KG1 (cell line): ENCODE results near the gene KCTD2.
A peak's percentile ranks its signal among the peaks of the same experiment; 100 is the strongest.
"Not testable (repeated sequence)": the region's sequence is repeated elsewhere in the genome, so short reads cannot be mapped to it uniquely, and the experiment has no call there.

Experiments used
- DNase-seq: peaks from one replicate; lab custom pipeline; 2025; lab: John Stamatoyannopoulos, UW

KCTD2 gene

DNA sequence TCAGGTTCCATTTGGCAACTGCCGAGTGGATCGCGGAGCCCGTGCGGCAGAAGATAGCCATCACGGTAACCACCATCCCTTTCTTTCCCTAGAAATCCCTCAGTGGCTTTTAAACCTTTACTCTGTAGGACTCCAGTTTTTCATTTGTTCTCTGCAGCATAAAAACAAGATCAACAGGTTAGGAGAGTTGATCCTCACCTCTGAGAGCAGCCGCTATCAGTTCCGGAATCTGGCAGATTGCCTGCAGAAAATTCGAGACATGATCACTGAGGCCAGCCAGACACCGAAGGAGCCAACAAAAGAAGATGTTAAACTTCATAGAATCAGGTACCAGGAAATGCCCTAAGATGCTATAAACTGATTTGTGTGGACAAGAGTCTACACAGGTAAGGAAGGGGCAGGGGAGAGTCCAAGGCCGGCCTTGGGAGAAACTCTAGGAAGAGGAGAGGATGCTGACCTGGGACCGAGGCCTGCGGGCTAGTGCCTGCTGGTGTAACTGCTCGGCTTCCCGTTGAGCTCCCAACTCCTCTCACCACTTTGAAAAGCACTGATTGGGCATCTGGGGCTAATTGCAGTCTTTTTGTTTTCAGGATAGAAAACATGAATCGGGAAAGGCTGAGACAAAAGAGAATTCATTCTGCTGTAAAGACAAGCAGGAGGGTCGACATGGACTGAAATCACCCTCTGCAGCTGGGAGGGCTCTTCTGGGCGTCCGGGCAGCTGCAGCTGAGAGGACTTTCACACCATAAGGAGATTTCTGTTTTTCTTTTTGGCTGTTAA lies 26.5 kb upstream of the KCTD2 start:
- no peak for DNase-seq

- peak; percentile 81 for DNase-seq
Observed at GRCh38 chr17:75024686-75025397, 22.2 kb upstream of the KCTD2 start.

GRCh38 chr17:75025398-75025734 lies 21.7 kb upstream of the KCTD2 start:
- peak; percentile 81 for DNase-seq

- DNase-seq = not testable (repeated sequence)
Observed at GRCh38 chr17:75026650-75027049, 20.4 kb upstream of the KCTD2 start.

GRCh38 chr17:75030161-75030560 lies 16.9 kb upstream of the KCTD2 start:
- no peak for DNase-seq

GRCh38 chr17:75031972-75032719 lies 14.9 kb upstream of the KCTD2 start:
- no peak for DNase-seq

DNA sequence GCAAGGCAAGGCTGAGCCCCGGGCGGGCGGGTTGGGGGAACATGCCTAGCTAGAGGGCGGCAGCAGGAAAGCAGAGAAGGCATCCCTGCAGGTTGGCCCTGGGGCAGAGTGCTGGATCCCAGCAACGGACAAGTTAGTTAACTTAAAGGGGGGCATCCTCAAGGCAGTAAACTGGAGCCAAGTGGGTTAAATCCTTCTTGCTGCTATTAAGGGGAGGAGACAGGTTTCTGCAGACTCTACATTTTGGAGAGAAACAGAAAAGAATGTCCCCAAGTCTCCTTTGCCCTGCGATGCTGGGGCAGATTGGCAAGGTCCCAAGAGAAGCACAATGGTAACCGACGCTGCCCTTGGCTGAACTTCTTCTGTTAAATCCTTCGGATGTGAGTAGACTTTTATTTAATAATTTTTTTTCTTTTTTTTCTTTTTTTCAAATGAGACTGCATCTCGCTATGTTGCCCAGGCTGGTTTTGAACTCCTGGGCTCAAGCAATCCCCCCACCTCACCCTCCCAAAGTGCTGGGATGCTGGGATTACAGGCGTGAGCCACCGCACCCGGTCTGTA lies 14.2 kb upstream of the KCTD2 start:
- DNase-seq = no peak

DNA sequence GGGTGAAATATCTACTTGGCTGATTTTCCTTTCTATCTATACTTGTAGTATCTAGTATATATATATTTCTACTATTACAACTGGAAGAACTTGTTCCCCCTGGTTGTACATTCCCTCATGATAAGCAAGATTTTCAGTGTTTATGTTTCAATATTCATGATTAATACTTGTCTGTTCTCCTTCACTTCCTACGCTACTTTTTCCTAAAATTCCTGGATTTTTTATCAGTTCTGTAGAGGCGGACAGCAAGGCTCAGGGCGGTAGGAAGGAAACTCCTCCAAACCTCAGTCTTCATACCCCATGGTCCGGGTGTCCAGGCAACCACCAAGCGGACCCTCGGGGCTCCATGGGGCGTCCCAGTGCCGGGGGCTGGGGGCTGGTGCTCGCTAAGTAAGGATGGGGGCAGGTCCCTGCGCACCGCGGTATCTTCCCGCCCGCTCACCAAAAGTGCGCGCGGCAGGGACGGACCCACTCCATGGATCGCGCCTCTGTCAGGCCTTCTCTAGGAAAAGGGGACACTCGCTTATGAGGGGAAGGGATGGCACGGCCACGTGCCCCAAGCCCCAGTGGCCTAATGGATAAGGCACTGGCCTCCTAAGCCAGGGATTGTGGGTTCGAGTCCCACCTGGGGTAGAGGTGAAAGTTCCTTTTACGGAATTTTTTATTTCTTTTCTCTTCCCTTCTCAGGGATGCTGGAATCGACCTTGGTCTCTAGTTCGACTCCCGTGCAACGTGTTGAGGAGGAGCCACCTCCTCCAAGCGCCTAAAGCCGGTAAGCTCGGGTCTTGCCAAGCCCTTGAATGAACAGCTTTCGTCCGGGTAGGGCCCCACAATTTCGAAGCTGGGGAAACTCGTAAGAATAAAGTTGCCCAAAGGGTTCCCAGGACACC lies 13.4 kb upstream of the KCTD2 start:
- DNase-seq = peak; percentile 96

GRCh38 chr17:75034236-75034908 lies 12.7 kb upstream of the KCTD2 start:
- peak; percentile 97 for DNase-seq

- no peak for DNase-seq
Observed at GRCh38 chr17:75036643-75037268, 10.3 kb upstream of the KCTD2 start.

GRCh38 chr17:75039238-75039637 lies 7.8 kb upstream of the KCTD2 start:
- DNase-seq = no peak

DNA sequence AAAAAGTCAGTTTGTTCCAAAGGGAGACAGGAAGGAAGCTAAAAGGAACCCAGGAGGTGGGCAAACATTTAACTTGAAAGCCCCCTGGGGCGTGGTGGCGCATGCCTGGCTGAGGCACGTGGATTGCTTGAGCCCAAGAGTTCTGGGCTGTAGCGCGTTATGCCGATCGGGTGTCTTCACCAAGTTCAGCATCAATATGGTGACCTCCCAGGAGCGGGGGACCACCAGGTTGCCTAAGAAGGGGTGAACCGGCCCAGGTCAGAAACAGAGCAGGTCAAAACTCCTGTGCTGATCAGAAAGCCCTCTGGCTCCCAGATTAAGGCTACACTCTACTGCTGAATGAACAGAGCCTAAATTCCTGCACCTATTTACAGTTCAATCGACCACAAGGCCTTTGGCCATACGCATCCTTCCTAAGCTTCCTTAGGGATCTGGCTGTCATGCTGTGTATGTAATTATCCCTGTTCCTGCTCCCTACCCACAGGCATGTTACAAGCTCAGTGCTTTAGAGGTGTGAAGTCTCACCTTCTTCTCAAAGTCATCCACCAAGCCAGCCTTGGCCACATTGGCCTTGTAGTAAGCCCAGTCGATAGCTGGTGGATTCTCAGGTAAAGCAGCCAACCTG lies 5.3 kb upstream of the KCTD2 start:
- no peak for DNase-seq

DNA sequence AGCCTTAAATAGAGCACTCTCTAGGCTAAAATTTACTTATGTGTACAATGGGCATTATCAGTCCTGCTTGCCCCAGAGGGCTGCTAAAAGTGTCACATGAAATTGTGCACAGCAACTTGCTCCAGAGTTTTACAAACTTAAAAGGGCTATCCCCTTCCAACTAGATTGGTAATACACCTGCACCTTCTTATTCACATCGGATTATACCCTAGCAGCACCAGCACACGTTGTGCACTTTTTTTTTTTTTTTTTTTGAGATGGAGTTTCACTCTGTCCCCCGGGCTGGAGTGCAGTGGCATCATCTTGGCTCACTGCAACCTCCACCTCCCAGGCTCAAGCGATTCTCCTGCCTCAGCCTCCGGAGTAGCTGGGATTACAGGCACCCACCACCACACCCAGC lies 3.2 kb upstream of the KCTD2 start:
- not testable (repeated sequence) for DNase-seq

GRCh38 chr17:75044716-75045115 lies 2.3 kb upstream of the KCTD2 start:
- no peak for DNase-seq

DNA sequence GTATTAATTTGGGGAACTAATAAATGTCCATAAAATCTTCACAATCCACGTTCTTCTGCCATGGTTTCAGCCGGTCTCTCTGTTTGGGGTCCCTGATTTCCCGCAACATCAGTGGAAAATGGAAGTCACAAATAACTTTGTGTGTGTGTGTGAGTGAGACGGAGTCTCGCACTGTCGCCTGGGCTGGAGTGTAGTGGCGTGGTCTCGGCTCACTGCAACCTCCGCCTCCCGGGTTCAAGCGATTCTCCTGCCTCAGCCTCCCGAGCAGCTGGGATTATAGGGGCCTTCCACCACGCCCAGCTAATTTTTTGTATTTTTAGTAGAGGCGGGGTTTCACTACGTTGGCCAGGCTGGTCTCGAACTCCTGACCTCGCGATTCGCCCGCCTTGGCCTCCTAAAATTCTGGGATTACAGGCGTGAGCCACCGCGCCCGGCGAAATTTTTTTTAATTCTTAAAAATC lies 1.0 kb upstream of the KCTD2 start:
- DNase-seq = not testable (repeated sequence)

DNA sequence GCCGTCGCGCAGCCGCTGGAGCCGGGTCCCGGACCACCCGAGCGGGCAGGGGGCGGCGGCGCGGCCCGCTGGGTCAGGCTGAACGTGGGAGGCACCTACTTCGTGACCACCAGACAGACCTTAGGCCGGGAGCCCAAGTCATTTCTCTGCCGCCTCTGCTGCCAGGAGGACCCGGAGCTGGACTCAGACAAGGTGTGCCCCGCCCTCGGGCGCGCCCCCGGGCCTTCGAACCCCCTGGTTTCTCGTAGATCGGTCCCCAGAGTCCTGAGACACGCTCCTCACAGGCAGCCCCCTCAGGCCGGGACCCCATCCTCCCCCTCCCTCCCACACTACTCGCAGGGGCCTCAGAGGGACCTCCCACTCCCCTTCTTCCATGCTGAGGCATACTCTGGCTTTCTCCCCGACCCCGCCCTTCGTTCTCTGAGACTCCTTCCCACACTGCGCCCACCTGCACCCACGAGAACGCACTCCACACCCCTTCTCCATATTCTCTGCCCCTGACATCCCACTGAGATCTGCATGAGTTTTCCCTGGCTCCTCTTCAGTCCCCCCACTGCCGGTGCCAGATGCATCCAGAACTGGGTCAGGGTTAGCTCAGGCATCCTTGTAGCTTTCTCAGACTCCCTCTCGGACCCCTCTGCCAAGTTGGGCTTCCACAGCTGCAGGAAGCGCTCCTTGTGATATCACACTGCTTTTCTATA lies 523 bp downstream of the KCTD2 start:
- no peak for DNase-seq

- DNase-seq = no peak
Observed at GRCh38 chr17:75048249-75048878, 1.3 kb downstream of the KCTD2 start.

- DNase-seq = no peak
Observed at GRCh38 chr17:75049057-75049456, 2.0 kb downstream of the KCTD2 start.

- no peak for DNase-seq
Observed at GRCh38 chr17:75049706-75050105, 2.7 kb downstream of the KCTD2 start.
